GM12892 (cell line): ENCODE results near the gene AOC1. TPM values are rescaled to one million over a fixed set of nuclear protein-coding genes. Genes with fewer than 3 reads are reported as not detected.
"Not testable (repeated sequence)": the region's sequence is repeated elsewhere in the genome, so short reads cannot be mapped to it uniquely, and the experiment has no call there.

ENCODE experiments used
- DNase-seq: peaks from one replicate; pipeline ENCODE4 v3.0.0; 2011; ENCODE audit not compliant: insufficient read length
- FAIRE-seq: peaks from 2 replicates; lab custom pipeline; 2011; peaks lifted over from hg19 to GRCh38; lab: Jason Lieb, UNC
- POLR2A ChIP-seq: IDR thresholded peaks from 2 replicates; pipeline ENCODE4 v1.6.1; 2011; ENCODE audit warnings: low read depth, low read length, control low read depth
- POLR2AphosphoS5 ChIP-seq: IDR thresholded peaks from 2 replicates; pipeline ENCODE4 v1.6.1; 2011; ENCODE audit warnings: low read depth, low read length, control low read depth
- TAF1 ChIP-seq: IDR thresholded peaks from 2 replicates; pipeline ENCODE4 v1.6.1; 2011; ENCODE audit warnings: low read depth, mild to moderate bottlenecking, control low read depth, low read length, borderline replicate concordance
- polyA plus RNA-seq: library from polyadenylated mRNA; unstranded; fragments of >200 nt; gene quantifications from one replicate; pipeline ENCODE4 v1.2.1, GENCODE V29; 2012; ENCODE audit warnings: missing spikeins, inconsistent platforms; ENCODE audit not compliant: missing spikeins

AOC1 gene
- not detected for polyA plus RNA-seq

- FAIRE-seq (no peak), DNase-seq (no peak)
- TF ChIP-seq POLR2AphosphoS5 = no peak
- no peak for TF ChIP-seq TAF1
- no peak for TF ChIP-seq POLR2A
These were observed at the start of gene AOC1 for GRCh38 chr7:150852371-150852905. TSS of gene AOC1 (plus strand) at chr7:150852517. CDS start at chr7:150856471, 3,954 bp downstream.

GRCh38 chr7:150803161-150803860, 49.0 kb upstream of the AOC1 start:
- no peak for DNase-seq
- no peak for FAIRE-seq
- no peak for TF ChIP-seq POLR2A
- TF ChIP-seq POLR2AphosphoS5 = no peak
- no peak for TF ChIP-seq TAF1

GRCh38 chr7:150804802-150805201, 47.5 kb upstream of the AOC1 start:
- no peak for TF ChIP-seq TAF1
- no peak for TF ChIP-seq POLR2A
- no peak for TF ChIP-seq POLR2AphosphoS5
- no peak for FAIRE-seq
- DNase-seq = no peak

- FAIRE-seq (no peak), DNase-seq (no peak)
- TF ChIP-seq TAF1 = no peak
- TF ChIP-seq POLR2A = no peak
- TF ChIP-seq POLR2AphosphoS5 = no peak
These were observed 46.5 kb upstream of the AOC1 start for GRCh38 chr7:150805864-150806263.

GRCh38 chr7:150806454-150806853, 45.9 kb upstream of the AOC1 start:
- TF ChIP-seq POLR2AphosphoS5 = no peak
- TF ChIP-seq POLR2A = no peak
- TF ChIP-seq TAF1 = no peak
- DNase-seq (no peak), FAIRE-seq (no peak)

- DNase-seq = no peak
- TF ChIP-seq POLR2A (no peak), POLR2AphosphoS5 (no peak), TAF1 (no peak)
- no peak for FAIRE-seq
These were observed 45.5 kb upstream of the AOC1 start for GRCh38 chr7:150806863-150807262.

GRCh38 chr7:150807616-150808438, 44.5 kb upstream of the AOC1 start:
- not testable (repeated sequence) for DNase-seq, FAIRE-seq

GRCh38 chr7:150814328-150815001, 37.9 kb upstream of the AOC1 start:
- FAIRE-seq (no peak), DNase-seq (no peak)
- TF ChIP-seq POLR2AphosphoS5 = no peak
- TF ChIP-seq TAF1 = no peak
- TF ChIP-seq POLR2A = no peak

- DNase-seq = no peak
- no peak for FAIRE-seq
- TF ChIP-seq TAF1 (no peak), POLR2AphosphoS5 (no peak), POLR2A (no peak)
These were observed 33.3 kb upstream of the AOC1 start for GRCh38 chr7:150818971-150819370.

GRCh38 chr7:150820148-150820547, 32.2 kb upstream of the AOC1 start:
- no peak for FAIRE-seq
- DNase-seq = no peak
- TF ChIP-seq TAF1 (no peak), POLR2AphosphoS5 (no peak), POLR2A (no peak)

- TF ChIP-seq POLR2A = no peak
- TF ChIP-seq POLR2AphosphoS5 = no peak
- no peak for TF ChIP-seq TAF1
- no peak for DNase-seq
- no peak for FAIRE-seq
These were observed 31.6 kb upstream of the AOC1 start for GRCh38 chr7:150820578-150821198.
